ENCODE measurements around the gene ANO4. TPM values are rescaled to one million over a fixed set of nuclear protein-coding genes. Genes with fewer than 3 reads are reported as not detected.

Gene ANO4
- total RNA-seq, 1 donor from 2014 or later, result 7.3 TPM

GRCh38 chr12:100995771-100996170 lies 201.2 kb downstream of the ANO4 start:
- Mint-ChIP-seq H3K9me3 (no peaks in the 10 kb centered on the region), H3K4me3 (no peak overlapping the region), H3K27ac (no peak overlapping the region), H3K4me1 (ENCODE audit: unreplicated experiment) (no peaks in the 10 kb centered on the region), H3K27me3 (no peaks in the 10 kb centered on the region), H3K36me3 (no peaks in the 10 kb centered on the region)
- TF ChIP-seq CTCF (conservative IDR thresholded peaks at IDR 0.05), result no peak
- DNase-seq (ENCODE audit: extremely low spot score, unreplicated experiment), result no peak

- H3K9me3 Mint-ChIP-seq, result no peaks in the 10 kb centered on the region
- no peak overlapping the region for H3K27ac Mint-ChIP-seq
- H3K36me3 Mint-ChIP-seq, result no peaks in the 10 kb centered on the region
- no peak overlapping the region for H3K4me3 Mint-ChIP-seq
- no peak for TF ChIP-seq CTCF (conservative IDR thresholded peaks at IDR 0.05)
- no peaks in the 10 kb centered on the region for H3K27me3 Mint-ChIP-seq
- H3K4me1 Mint-ChIP-seq (ENCODE audit: unreplicated experiment), result peaks cover 3% of the 10 kb centered on the region
- DNase-seq (ENCODE audit: extremely low spot score, unreplicated experiment), result no peak
Measured at GRCh38 chr12:101001669-101002068, 207.1 kb downstream of the ANO4 start.

- H3K27me3 Mint-ChIP-seq, result no peaks in the 10 kb centered on the region
- no peaks in the 10 kb centered on the region for H3K9me3 Mint-ChIP-seq
- no peak for DNase-seq (ENCODE audit: extremely low spot score, unreplicated experiment)
- H3K36me3 Mint-ChIP-seq, result no peaks in the 10 kb centered on the region
- peaks cover 3% of the 10 kb centered on the region for H3K4me1 Mint-ChIP-seq (ENCODE audit: unreplicated experiment)
- no peak overlapping the region for H3K27ac Mint-ChIP-seq
- H3K4me3 Mint-ChIP-seq, result no peak overlapping the region
- TF ChIP-seq CTCF (conservative IDR thresholded peaks at IDR 0.05), result no peak
Measured at GRCh38 chr12:101002696-101003419, 208.3 kb downstream of the ANO4 start.

- Mint-ChIP-seq H3K4me3 (no peak overlapping the region), H3K27me3 (no peaks in the 10 kb centered on the region), H3K27ac (no peak overlapping the region), H3K4me1 (ENCODE audit: unreplicated experiment) (peaks cover 3% of the 10 kb centered on the region), H3K36me3 (no peaks in the 10 kb centered on the region), H3K9me3 (peaks cover 13% of the 10 kb centered on the region)
- no peak for TF ChIP-seq CTCF (conservative IDR thresholded peaks at IDR 0.05)
- no peak for DNase-seq (ENCODE audit: extremely low spot score, unreplicated experiment)
Measured at GRCh38 chr12:101004898-101005297, 210.3 kb downstream of the ANO4 start.

- no peak for TF ChIP-seq CTCF (conservative IDR thresholded peaks at IDR 0.05)
- Mint-ChIP-seq H3K4me1 (ENCODE audit: unreplicated experiment) (no peaks in the 10 kb centered on the region), H3K9me3 (peaks cover 16% of the 10 kb centered on the region), H3K36me3 (no peaks in the 10 kb centered on the region), H3K27me3 (no peaks in the 10 kb centered on the region), H3K4me3 (no peak overlapping the region), H3K27ac (no peak overlapping the region)
- DNase-seq (ENCODE audit: extremely low spot score, unreplicated experiment), result no peak
Measured at GRCh38 chr12:101009274-101009673, 214.7 kb downstream of the ANO4 start.

Data from type B pancreatic cell (in vitro differentiated cells).